A549 (cell line): ENCODE data around the gene PSMD6.

Experiments used
- CEBPB ChIP-seq, 2 experiments: fragments of >200 bp in 1 of 2; sonication (Bioruptor Twin) in 1 of 2; formaldehyde crosslinking in 1 of 2; IDR thresholded peaks; 2 replicates each; pipeline ENCODE4 v1.6.1; 2012 to 2016
- CTCF ChIP-seq: fragments of >200 bp; sonication (Bioruptor Twin); formaldehyde crosslinking; IDR thresholded peaks from 3 replicates; pipeline ENCODE4 v1.5.1; 2016
- EP300 ChIP-seq, 2 experiments: fragments of >200 bp; sonication (Bioruptor Twin); formaldehyde crosslinking; IDR thresholded peaks; 2 replicates in 1 of 2; 3 replicates in 1 of 2; pipeline ENCODE4 v1.6.1; 2016 to 2017
- HMGXB4 ChIP-seq: fragments of 250-450 bp; sonication (Bioruptor Pico); IDR thresholded peaks from 2 replicates; pipeline ENCODE4 v1.5.0; 2021; ENCODE audit warnings: mild to moderate bottlenecking, moderate library complexity, borderline replicate concordance
- JUNB ChIP-seq: fragments of >200 bp; sonication (Bioruptor Twin); formaldehyde crosslinking; IDR thresholded peaks from 2 replicates; pipeline ENCODE4 v1.6.1; 2016
- MAFK ChIP-seq: fragments of 450-650 bp; IDR thresholded peaks from 2 replicates; pipeline ENCODE4 v1.6.1; 2014; ENCODE audit not compliant: partially characterized antibody
- POLR2A ChIP-seq: IDR thresholded peaks from 2 replicates; pipeline ENCODE4 v1.6.1; 2012; ENCODE audit warnings: mild to moderate bottlenecking, low read length
- POLR2AphosphoS2 ChIP-seq: conservative IDR thresholded peaks from 2 replicates; pipeline ENCODE4 v1.6.1; 2012; ENCODE audit warnings: low read length, improper control_type of control experiment, inconsistent platforms
- REST ChIP-seq: fragments of 200-600 bp; sonication (generic); IDR thresholded peaks from 2 replicates; pipeline ENCODE4 v1.6.1; 2016; ENCODE audit warnings: antibody characterized with exemption, mild to moderate bottlenecking, moderate library complexity
- ZNF302 ChIP-seq: fragments of 250-450 bp; sonication (Bioruptor Pico); IDR thresholded peaks from 2 replicates; pipeline ENCODE4 v1.9.0; 2021; ENCODE audit warnings: inconsistent platforms, mild to moderate bottlenecking, moderate library complexity
- ZSCAN20 ChIP-seq: fragments of 250-450 bp; sonication (Bioruptor Pico); IDR thresholded peaks from 2 replicates; pipeline ENCODE4 v1.8.0; 2022; ENCODE audit warnings: mild to moderate bottlenecking, moderate library complexity
- TF ChIP-seq, protein P1 (sequence below): IDR thresholded peaks from 2 replicates; pipeline ENCODE4 v1.6.1; 2012

DNA sequence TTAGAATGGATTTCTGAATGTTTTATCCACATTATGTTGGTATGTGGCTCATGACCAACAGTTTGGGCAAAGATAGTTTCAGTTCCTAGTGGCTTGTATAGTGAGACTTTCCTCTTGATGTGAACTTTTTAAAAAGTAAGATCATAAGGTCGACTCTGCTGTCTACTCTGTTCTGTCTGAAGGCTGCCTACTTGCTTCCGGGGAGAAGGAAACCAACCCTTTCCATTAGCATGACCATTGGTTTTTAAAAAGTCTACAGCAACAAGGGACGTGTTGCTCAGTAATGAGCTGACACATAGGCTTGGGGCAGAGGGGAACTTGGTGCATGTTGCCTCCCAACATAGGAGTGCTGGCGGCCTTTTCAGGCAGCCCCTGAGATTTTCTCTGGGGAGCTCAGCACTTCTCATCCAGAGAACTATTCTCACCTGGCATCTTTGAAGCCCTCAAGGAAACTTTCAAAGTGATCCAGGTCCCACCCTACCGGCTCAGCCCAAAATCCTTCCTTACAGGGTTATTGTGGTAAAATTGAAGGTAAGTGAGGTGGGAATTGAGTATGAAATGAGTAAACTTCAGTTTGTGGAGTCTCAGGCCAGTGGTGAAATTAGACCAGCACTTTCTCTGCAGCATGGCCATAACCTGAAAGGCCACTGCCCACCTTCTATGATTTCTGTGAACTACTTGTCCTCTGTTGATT, 30.6 kb downstream of the PSMD6 start:
- TF ChIP-seq JUNB: no peak
- no peak for TF ChIP-seq CTCF
- no peak for TF ChIP-seq HMGXB4
- TF ChIP-seq POLR2A: no peak
- TF ChIP-seq POLR2AphosphoS2: no peak
- no peak for TF ChIP-seq ZNF302 (CRISPR knock-in tag)
- TF ChIP-seq ZSCAN20 (CRISPR knock-in tag): no peak
- no peak for TF ChIP-seq CEBPB (IDR thresholded peaks at IDR 0.05)
- TF ChIP-seq, protein P1, sequence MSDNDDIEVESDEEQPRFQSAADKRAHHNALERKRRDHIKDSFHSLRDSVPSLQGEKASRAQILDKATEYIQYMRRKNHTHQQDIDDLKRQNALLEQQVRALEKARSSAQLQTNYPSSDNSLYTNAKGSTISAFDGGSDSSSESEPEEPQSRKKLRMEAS: no peak
- no peak for TF ChIP-seq REST
- TF ChIP-seq EP300 (IDR thresholded peaks at IDR 0.05): no peak
- no peak for TF ChIP-seq MAFK
